Measurements from ENCODE around the gene TMC7. TPM values are rescaled to one million over a fixed set of nuclear protein-coding genes. Genes with fewer than 3 reads are reported as not detected.

TMC7 gene
- total and polyA plus RNA-seq, 2 donors (not counting 3 experiments of a cell fraction or from before 2014, with no cell fraction given), result 5.7 to 7.0 TPM

DNA sequence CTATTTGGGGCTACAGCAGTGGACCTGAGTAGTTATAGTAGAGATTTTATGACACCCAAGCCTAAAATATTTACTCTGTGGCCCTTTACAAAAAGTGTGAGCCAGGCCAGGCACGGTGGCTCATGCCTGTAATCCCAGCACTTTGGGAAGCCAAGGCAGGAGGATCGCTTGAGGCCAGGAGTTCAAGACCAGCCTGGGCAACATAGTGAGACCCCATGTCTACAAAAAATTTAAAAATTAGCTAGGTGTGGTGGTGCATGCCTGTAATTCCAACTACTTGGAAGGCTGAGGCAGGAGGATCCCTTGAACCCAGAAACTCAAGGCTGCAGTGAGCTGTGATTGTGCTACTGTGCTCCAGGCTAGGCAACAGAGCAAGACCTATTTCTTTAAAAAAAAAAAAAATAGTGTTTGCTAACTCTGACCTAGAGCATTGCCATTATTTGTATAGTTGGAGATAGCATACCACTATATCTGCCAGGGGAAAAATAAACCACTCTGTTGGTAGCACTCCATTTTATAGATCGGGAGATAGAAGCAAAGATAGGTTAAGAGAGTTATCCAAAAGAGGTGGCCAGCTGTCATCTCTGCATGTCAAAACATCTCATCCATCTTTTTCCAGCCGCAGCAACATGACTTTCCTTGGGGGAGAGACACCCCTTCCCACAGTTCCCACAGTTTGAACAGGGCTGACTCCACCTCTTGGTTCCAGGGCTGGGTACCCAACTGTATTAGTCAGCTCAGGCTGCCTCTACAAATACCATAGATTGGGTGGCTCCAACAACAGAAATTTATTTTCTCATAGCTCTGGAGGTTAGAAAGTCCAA, 127.0 kb downstream of the TMC7 start:
- H3K27me3 ChIP-seq (ENCODE audit: control insufficient read depth in 2 of 2, insufficient read depth in 2 of 2, low read length in 2 of 2), result no peaks in the 10 kb centered on the region
- BruUV-seq (replicated peaks), result no TSS peak

More for the DNA sequence above, 127.0 kb downstream of the TMC7 start:
- no peaks in the 10 kb centered on the region for H3K9me3 ChIP-seq (replicated peaks; ENCODE audit: control insufficient read depth, insufficient read depth, low read length)
- DNase-seq (ENCODE audit: low read depth, low spot score) (no peak), FAIRE-seq (no peak)
- dilution Hi-C loops (cut with MboI; ENCODE audit: extremely low pct_ligation_motif_present, low sequenced_read_pairs) (loop anchor here (25.0 kb wide), 1 partner anchor 323 kb away; the partner anchor contains the start of gene RPS15A), intact Hi-C loops (cut with micrococcal nuclease) (loop anchor here (5.0 to 10.0 kb wide), 2 partner anchors 72 to 306 kb away; partner anchors contain the start of gene ARL6IP1)
- no peaks in the 10 kb centered on the region for H3K9me1 ChIP-seq (replicated peaks; ENCODE audit: control insufficient read depth, extremely low read depth, insufficient read depth, low read length)
- no peak overlapping the region for H3K4me3 ChIP-seq (replicated peaks in 1 of 3; ENCODE audit: insufficient read depth in 1 of 3, low read depth in 1 of 3, low read length in 3 of 3)
- H3K4me2 ChIP-seq (ENCODE audit: insufficient read depth, low read length), result no peak overlapping the region
- TF ChIP-seq JUN (IDR thresholded peaks at IDR 0.05; ENCODE audit: borderline replicate concordance, insufficient read depth, insufficient read length, low read depth), result no peak
- no peak for TF ChIP-seq GATA2 (IDR thresholded peaks at IDR 0.05; ENCODE audit: insufficient read depth, insufficient read length, low read depth, low read length)
- no peak for TF ChIP-seq EZH2 (IDR thresholded peaks at IDR 0.05; ENCODE audit: borderline replicate concordance, low read depth, low read length, severe bottlenecking)
- TF ChIP-seq, protein P1, sequence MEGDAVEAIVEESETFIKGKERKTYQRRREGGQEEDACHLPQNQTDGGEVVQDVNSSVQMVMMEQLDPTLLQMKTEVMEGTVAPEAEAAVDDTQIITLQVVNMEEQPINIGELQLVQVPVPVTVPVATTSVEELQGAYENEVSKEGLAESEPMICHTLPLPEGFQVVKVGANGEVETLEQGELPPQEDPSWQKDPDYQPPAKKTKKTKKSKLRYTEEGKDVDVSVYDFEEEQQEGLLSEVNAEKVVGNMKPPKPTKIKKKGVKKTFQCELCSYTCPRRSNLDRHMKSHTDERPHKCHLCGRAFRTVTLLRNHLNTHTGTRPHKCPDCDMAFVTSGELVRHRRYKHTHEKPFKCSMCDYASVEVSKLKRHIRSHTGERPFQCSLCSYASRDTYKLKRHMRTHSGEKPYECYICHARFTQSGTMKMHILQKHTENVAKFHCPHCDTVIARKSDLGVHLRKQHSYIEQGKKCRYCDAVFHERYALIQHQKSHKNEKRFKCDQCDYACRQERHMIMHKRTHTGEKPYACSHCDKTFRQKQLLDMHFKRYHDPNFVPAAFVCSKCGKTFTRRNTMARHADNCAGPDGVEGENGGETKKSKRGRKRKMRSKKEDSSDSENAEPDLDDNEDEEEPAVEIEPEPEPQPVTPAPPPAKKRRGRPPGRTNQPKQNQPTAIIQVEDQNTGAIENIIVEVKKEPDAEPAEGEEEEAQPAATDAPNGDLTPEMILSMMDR (IDR thresholded peaks at IDR 0.05; ENCODE audit: extremely low read depth in 1 of 2, insufficient read depth in 1 of 2, low read depth in 1 of 2, low read length in 2 of 2), result no peak
- no peak for TF ChIP-seq POLR2AphosphoS5 (IDR thresholded peaks at IDR 0.05; ENCODE audit: insufficient read depth, low read depth, low read length)
- TF ChIP-seq, protein P2, sequence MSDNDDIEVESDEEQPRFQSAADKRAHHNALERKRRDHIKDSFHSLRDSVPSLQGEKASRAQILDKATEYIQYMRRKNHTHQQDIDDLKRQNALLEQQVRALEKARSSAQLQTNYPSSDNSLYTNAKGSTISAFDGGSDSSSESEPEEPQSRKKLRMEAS (IDR thresholded peaks at IDR 0.05; ENCODE audit: insufficient read depth, insufficient read length), result no peak
- TF ChIP-seq FOS (IDR thresholded peaks at IDR 0.05; ENCODE audit: borderline replicate concordance, insufficient read depth, low read length), result no peak
- TF ChIP-seq MYC (IDR thresholded peaks at IDR 0.05; ENCODE audit: low read depth, low read length), result no peak
- no peak for TF ChIP-seq POLR2A (IDR thresholded peaks at IDR 0.05; ENCODE audit: low read depth, low read length)
- ChIA-PET CTCF (interaction anchor here (1.4 to 1.7 kb wide), 3 partner anchors 15 to 392 kb away, joined by 4 read pairs; no protein-coding TSS in a partner anchor), POLR2A (interaction anchor here (0.6 kb wide), 1 partner anchor 13 kb away, joined by 4 read pairs; no protein-coding TSS in a partner anchor)
- peaks cover 16% of the 10 kb centered on the region for H3K79me2 ChIP-seq (ENCODE audit: control insufficient read depth, insufficient read depth, low read length)
- peaks cover 29% of the 10 kb centered on the region for H3K4me1 ChIP-seq (ENCODE audit: control insufficient read depth, extremely low read depth, insufficient read depth, low read length)
- no peak overlapping the region for H3K27ac ChIP-seq (ENCODE audit: insufficient read depth, low read depth, low read length)
- peaks cover 0 to 4% of the 10 kb centered on the region in 2 experiments for H3K36me3 ChIP-seq (ENCODE audit: control insufficient read depth in 2 of 2, extremely low read depth in 1 of 2, insufficient read depth in 2 of 2, low read length in 2 of 2)
- H2AFZ ChIP-seq (ENCODE audit: low read depth, low read length), result no peak overlapping the region
- H3K9ac ChIP-seq (replicated peaks; ENCODE audit: extremely low read depth, insufficient read depth, low read length), result no peak overlapping the region
- H4K20me1 ChIP-seq (replicated peaks; ENCODE audit: control insufficient read depth, extremely low read depth, insufficient read depth, low read length), result no peaks in the 10 kb centered on the region
